Activated CD8-positive, alpha-beta memory T cell treated with anti-CD3 and anti-CD28 coated beads, Interleukin-2, amount 50 U/mL, for 1 hour (primary cell): ENCODE results near the gene TAAR5.
"Not testable (repeated sequence)": the region's sequence is repeated elsewhere in the genome, so short reads cannot be mapped to it uniquely, and the experiment has no call there.

Experiments used
- DNase-seq: peaks from one replicate; pipeline ENCODE4 v3.0.0-alpha.2; 2020; ENCODE audit errors: extremely low read depth

The TAAR5 gene

GRCh38 chr6:132570221-132570777 is 19.2 kb downstream of the TAAR5 start, which contains the start of gene TAAR6:
TSS of gene TAAR6 (plus strand) at chr6:132570322. CDS start at chr6:132570322, 0 bp downstream.
- no peak for DNase-seq

- no peak for DNase-seq
Measured at GRCh38 chr6:132569170-132569569, 20.4 kb downstream of the TAAR5 start.

GRCh38 chr6:132568611-132569010 is 20.9 kb downstream of the TAAR5 start:
- DNase-seq: no peak

- no peak for DNase-seq
Measured at GRCh38 chr6:132567566-132567965, 22.0 kb downstream of the TAAR5 start.

GRCh38 chr6:132566404-132566803 is 23.1 kb downstream of the TAAR5 start:
- DNase-seq: no peak

GRCh38 chr6:132560087-132560486 is 29.5 kb downstream of the TAAR5 start:
- not testable (repeated sequence) for DNase-seq

- DNase-seq: no peak
Measured at GRCh38 chr6:132552372-132552771, 37.2 kb downstream of the TAAR5 start, which contains the start of gene TAAR8. TSS of gene TAAR8 (plus strand) at chr6:132552672. CDS start at chr6:132552693, 21 bp downstream.

GRCh38 chr6:132551214-132551613 is 38.3 kb downstream of the TAAR5 start:
- DNase-seq: no peak

- DNase-seq: no peak
Measured at GRCh38 chr6:132548746-132549463, 40.6 kb downstream of the TAAR5 start.

GRCh38 chr6:132544826-132545225 is 44.7 kb downstream of the TAAR5 start:
- no peak for DNase-seq
